Neural cell (in vitro differentiated cells): ENCODE measurements around the gene TMPRSS2.

Experiments
- CTCF ChIP-seq: fragments of 450-650 bp; IDR thresholded peaks from 2 replicates; pipeline ENCODE4 v1.5.1; 2014; ENCODE audit warnings: antibody characterized with exemption, mild to moderate bottlenecking, moderate library complexity; ENCODE audit not compliant: poor library complexity, severe bottlenecking
- EZH2 ChIP-seq: fragments of 200-600, 300-800 bp; shearing (Covaris generic), sonication (generic); IDR thresholded peaks from 2 replicates; pipeline ENCODE4 v1.6.1; 2014; ENCODE audit warnings: antibody characterized with exemption, low read length, borderline replicate concordance, mild to moderate bottlenecking; ENCODE audit not compliant: insufficient read depth, poor library complexity, severe bottlenecking
- SMC3 ChIP-seq: fragments of 450-650 bp; conservative IDR thresholded peaks from 2 replicates; pipeline ENCODE4 v1.6.1; 2014; ENCODE audit warnings: antibody characterized with exemption, mild to moderate bottlenecking, moderate library complexity; ENCODE audit not compliant: poor library complexity
- TF ChIP-seq, protein P1 (sequence below): IDR thresholded peaks from 2 replicates; pipeline ENCODE4 v1.6.1; 2012; ENCODE audit warnings: borderline replicate concordance

GRCh38 chr21:41422546-41423304 lies 85.2 kb downstream of the TMPRSS2 start:
- TF ChIP-seq CTCF (no peak), SMC3 (no peak), EZH2 (no peak)
- TF ChIP-seq, protein P1, sequence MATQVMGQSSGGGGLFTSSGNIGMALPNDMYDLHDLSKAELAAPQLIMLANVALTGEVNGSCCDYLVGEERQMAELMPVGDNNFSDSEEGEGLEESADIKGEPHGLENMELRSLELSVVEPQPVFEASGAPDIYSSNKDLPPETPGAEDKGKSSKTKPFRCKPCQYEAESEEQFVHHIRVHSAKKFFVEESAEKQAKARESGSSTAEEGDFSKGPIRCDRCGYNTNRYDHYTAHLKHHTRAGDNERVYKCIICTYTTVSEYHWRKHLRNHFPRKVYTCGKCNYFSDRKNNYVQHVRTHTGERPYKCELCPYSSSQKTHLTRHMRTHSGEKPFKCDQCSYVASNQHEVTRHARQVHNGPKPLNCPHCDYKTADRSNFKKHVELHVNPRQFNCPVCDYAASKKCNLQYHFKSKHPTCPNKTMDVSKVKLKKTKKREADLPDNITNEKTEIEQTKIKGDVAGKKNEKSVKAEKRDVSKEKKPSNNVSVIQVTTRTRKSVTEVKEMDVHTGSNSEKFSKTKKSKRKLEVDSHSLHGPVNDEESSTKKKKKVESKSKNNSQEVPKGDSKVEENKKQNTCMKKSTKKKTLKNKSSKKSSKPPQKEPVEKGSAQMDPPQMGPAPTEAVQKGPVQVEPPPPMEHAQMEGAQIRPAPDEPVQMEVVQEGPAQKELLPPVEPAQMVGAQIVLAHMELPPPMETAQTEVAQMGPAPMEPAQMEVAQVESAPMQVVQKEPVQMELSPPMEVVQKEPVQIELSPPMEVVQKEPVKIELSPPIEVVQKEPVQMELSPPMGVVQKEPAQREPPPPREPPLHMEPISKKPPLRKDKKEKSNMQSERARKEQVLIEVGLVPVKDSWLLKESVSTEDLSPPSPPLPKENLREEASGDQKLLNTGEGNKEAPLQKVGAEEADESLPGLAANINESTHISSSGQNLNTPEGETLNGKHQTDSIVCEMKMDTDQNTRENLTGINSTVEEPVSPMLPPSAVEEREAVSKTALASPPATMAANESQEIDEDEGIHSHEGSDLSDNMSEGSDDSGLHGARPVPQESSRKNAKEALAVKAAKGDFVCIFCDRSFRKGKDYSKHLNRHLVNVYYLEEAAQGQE, result no peak
